HG03457 (cell line): ENCODE data around the gene CCNDBP1.
"Not testable (repeated sequence)": the region's sequence is repeated elsewhere in the genome, so short reads cannot be mapped to it uniquely, and the experiment has no call there.

Experiments
- ATAC-seq: cut with Tn5 transposase; IDR thresholded peaks from one replicate; pipeline ENCODE4 v1.9.1; 2021; ENCODE audit warnings: moderate number of reproducible peaks; ENCODE audit not compliant: unreplicated experiment

The CCNDBP1 gene, protein sequence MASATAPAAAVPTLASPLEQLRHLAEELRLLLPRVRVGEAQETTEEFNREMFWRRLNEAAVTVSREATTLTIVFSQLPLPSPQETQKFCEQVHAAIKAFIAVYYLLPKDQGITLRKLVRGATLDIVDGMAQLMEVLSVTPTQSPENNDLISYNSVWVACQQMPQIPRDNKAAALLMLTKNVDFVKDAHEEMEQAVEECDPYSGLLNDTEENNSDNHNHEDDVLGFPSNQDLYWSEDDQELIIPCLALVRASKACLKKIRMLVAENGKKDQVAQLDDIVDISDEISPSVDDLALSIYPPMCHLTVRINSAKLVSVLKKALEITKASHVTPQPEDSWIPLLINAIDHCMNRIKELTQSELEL

DNA sequence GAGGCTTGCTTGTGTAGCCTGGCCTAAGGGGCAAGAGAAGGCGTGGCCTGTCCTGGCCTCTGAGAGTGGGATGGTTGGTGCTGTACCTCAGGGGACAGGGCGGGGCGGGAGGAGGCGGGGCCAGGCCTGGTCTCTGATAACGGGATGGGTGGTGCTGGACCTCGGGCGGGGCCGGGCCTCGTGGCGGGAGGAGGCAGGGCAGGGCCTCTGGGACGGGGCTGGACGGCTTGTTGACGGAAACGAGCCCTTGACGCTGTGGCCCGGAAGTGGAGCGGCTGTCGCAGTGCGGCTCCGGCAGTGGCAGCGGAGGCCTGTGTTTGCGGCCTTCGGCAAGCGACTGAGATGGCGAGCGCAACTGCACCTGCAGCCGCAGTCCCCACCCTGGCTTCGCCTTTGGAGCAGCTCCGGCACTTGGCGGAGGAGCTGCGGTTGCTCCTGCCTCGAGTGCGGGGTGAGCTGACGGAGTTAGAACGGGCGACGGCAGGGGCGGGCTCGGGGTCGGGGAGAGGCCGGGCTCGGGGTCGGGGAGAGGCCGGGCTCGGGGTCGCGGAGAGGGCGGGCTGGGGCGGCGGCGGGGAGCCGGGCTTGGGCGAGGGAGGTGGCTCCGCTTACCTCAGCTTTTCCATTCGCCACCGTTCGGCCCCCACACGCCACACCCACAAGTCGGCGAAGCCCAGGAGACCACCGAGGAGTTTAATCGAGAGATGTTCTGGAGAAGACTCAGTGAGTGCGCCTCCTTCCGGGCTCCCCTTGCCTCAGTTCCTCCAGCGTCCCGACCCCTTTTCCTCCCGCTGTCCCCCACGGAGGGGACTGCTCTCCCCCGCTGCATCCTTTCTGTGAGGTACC, at the start of gene CCNDBP1:
Gene CCNDBP1 (plus strand): TSS at position 247 of the 846 bp plus-strand sequence. CDS start 96 bp downstream, at position 343.
- ATAC-seq: peak; percentile 73

GRCh38 chr15:43143203-43143941, 41.8 kb upstream of the CCNDBP1 start:
- ATAC-seq: no peak

GRCh38 chr15:43144512-43144911, 40.7 kb upstream of the CCNDBP1 start:
- ATAC-seq: no peak

- ATAC-seq: no peak
These were observed 39.0 kb upstream of the CCNDBP1 start for GRCh38 chr15:43146184-43146583.

GRCh38 chr15:43150191-43150929, 34.8 kb upstream of the CCNDBP1 start:
- ATAC-seq: no peak

DNA sequence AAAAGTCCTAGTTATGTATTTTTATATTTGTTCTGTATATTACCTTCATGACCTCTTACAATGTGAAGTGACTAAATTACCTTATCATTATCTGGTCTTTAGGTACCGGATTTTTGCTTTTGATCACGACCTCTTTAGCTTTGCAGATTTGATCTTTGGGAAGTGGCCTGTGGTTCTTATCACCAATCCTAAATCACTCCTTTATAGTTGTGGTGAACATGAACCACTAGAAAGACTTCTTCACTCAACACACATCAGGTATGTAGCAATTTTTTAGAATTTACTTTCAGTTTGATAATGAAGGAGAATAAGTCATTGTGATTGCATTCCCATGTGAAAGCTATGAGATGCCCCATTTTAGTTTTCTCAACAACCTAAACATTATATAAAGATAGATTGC, 33.5 kb upstream of the CCNDBP1 start:
- ATAC-seq: no peak

- no peak for ATAC-seq
These were observed 31.9 kb upstream of the CCNDBP1 start for GRCh38 chr15:43153269-43153668.

GRCh38 chr15:43165801-43166325, 19.3 kb upstream of the CCNDBP1 start:
- no peak for ATAC-seq

DNA sequence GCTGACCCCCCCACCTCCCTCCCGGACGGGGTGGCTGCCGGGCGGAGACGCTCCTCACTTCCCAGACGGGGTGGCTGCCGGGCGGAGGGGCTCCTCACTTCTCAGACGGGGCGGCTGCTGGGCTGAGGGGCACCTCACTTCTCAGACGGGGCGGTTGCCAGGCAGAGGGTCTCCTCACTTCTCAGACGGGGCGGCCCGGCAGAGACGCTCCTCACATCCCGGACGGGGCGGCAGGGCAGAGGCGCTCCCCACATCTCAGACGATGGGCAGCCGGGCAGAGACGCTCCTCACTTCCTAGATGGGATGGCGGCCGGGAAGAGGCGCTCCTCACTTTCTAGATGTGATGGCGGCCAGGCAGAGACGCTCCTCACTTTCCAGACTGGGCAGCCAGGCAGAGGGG, 17.9 kb upstream of the CCNDBP1 start:
- not testable (repeated sequence) for ATAC-seq

GRCh38 chr15:43168192-43169107, 16.8 kb upstream of the CCNDBP1 start:
- ATAC-seq: no peak

- no peak for ATAC-seq
These were observed 15.3 kb upstream of the CCNDBP1 start for GRCh38 chr15:43169888-43170287.

GRCh38 chr15:43175656-43176309, 9.4 kb upstream of the CCNDBP1 start:
- not testable (repeated sequence) for ATAC-seq

GRCh38 chr15:43177147-43177546, 8.1 kb upstream of the CCNDBP1 start:
- ATAC-seq: not testable (repeated sequence)

DNA sequence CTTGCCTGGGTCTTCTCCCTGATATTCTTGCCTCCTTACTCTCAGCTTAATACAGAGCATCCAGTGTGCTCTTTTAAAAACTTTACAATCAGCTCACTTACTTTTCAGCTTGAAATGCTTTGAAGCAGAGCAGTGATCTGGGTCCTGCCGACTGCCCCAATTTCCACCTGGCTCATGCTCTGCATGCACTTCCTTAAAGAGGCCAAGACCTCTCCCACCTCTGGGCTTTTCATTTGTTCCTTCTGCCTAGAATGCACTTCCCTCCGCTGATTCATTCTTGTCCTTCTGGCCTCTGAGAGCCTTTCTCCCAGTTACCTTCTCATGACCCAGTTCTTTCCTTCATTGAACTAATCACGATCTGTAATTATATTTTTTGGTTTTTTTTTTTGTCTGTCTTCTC, 1.9 kb upstream of the CCNDBP1 start:
- ATAC-seq: no peak

DNA sequence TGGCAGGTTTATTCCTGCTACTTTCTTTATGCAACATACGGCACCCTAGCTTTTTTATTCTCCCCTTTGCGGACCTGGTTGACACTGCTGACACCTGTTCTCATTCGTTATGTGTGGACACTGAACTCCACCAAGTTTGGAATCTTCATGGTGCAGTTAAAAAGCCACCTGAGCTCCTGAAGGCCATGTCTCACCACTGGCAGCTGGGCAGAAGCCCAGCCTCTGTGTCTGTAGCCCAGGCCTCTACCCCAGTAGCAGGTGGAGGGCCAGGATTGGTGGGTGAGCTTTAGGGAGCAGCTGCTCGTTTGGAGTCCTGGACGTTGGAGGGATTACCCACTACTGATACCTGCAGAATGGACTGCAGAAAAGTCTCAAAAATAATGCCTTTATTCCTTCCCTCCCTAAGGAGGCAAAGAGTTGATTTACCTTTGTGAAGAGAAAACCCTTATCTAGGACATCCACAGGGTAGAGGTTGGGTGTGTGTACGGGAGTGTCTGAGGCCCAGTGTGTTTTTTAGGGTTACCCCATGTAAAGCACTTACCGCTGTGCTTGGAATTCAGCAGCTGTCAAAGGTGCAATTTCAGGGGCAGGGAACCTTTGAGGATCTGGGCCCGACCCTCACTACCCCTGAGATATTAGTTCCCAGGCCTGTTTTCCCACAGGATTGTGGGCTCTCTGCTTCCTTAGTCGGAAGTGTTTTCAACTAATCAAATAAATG, 637 bp upstream of the CCNDBP1 start:
- no peak for ATAC-seq

- peak; percentile 6 for ATAC-seq
These were observed 775 bp downstream of the CCNDBP1 start for GRCh38 chr15:43186003-43186353.

- ATAC-seq: no peak
These were observed 2.4 kb downstream of the CCNDBP1 start for GRCh38 chr15:43187544-43188155.

GRCh38 chr15:43189296-43189695, 4.1 kb downstream of the CCNDBP1 start:
- no peak for ATAC-seq
